IMR-90 (cell line): ENCODE results near the gene ING3. TPM values are rescaled to one million over a fixed set of nuclear protein-coding genes. Genes with fewer than 3 reads are reported as not detected.

ENCODE experiments used
- ATAC-seq: fragments of 200-7000 bp; cut with Tn5 transposase; 2 replicates; pipeline ENCODE4 v1.9.1; 2020; ENCODE audit warnings: low read depth, mild to moderate bottlenecking, moderate library complexity
- BruUV-seq: library from RNA; stranded (reverse); fragments of 400-500 nt; replicated peaks from 2 replicates; lab custom pipeline; 2021; lab: Mats Ljungman, UMichigan
- CTCF ChIA-PET: fragments of 300-600 bp; formaldehyde crosslinking; extraction: SDS; loops from one replicate; lab custom pipeline; 2021; ENCODE audit warnings: antibody characterized with exemption; lab: Yijun Ruan, JAX
- POLR2A ChIA-PET: fragments of 300-600 bp; sonication (Branson Sonifier 250); formaldehyde crosslinking; loops from one replicate; lab custom pipeline; 2022; ENCODE audit warnings: antibody characterized with exemption; ENCODE audit not compliant: unreplicated experiment; lab: Charles Lee
- DNase-seq: peaks from one replicate; pipeline ENCODE4 v3.0.0; 2013
- H2AFZ ChIP-seq: replicated peaks from 2 replicates; pipeline ENCODE3; 2013; ENCODE audit warnings: low read length, mild to moderate bottlenecking; ENCODE audit not compliant: poor library complexity
- H2AK5ac ChIP-seq: 2 replicates; pipeline ENCODE4 v1.6.1; 2013; ENCODE audit warnings: low read depth, low read length, inconsistent platforms
- H2AK9ac ChIP-seq: replicated peaks from 2 replicates; pipeline ENCODE3; 2013; ENCODE audit warnings: mild to moderate bottlenecking, low read depth, low read length, moderate library complexity; ENCODE audit not compliant: poor library complexity
- H2BK120ac ChIP-seq: 2 replicates; pipeline ENCODE4 v1.6.1; 2013; ENCODE audit warnings: low read depth, low read length, inconsistent platforms
- H2BK15ac ChIP-seq: 3 replicates; pipeline ENCODE4 v1.6.1; 2013; ENCODE audit warnings: low read depth, low read length, inconsistent platforms
- H2BK20ac ChIP-seq: 2 replicates; pipeline ENCODE4 v1.6.1; 2013; ENCODE audit warnings: low read depth, mild to moderate bottlenecking, inconsistent platforms, low read length, moderate library complexity
- H2BK5ac ChIP-seq: 2 replicates; pipeline ENCODE4 v1.6.1; 2013; ENCODE audit warnings: mild to moderate bottlenecking, low read depth, low read length, inconsistent platforms; ENCODE audit not compliant: poor library complexity, severe bottlenecking
- H3K14ac ChIP-seq: replicated peaks from 2 replicates; pipeline ENCODE4 v1.6.1; 2013; ENCODE audit warnings: low read depth, low read length, inconsistent platforms
- H3K18ac ChIP-seq: 2 replicates; pipeline ENCODE4 v1.6.1; 2013; ENCODE audit warnings: low read depth, low read length, control low read depth
- H3K23ac ChIP-seq: 2 replicates; pipeline ENCODE4 v1.6.1; 2013; ENCODE audit warnings: low read depth, low read length, inconsistent platforms
- H3K27ac ChIP-seq: 2 replicates; pipeline ENCODE4 v1.5.1; 2013; ENCODE audit warnings: mild to moderate bottlenecking, control low read depth, low read length; ENCODE audit not compliant: insufficient read depth
- H3K27me3 ChIP-seq: 2 replicates; pipeline ENCODE4 v1.6.1; 2013; ENCODE audit warnings: low read length; ENCODE audit not compliant: control insufficient read depth, insufficient read depth
- H3K36me3 ChIP-seq: 2 replicates; pipeline ENCODE4 v1.6.1; 2013; ENCODE audit warnings: low read length, mixed read lengths; ENCODE audit not compliant: control insufficient read depth, insufficient read depth
- H3K4ac ChIP-seq: 2 replicates; pipeline ENCODE4 v1.6.1; 2013; ENCODE audit warnings: low read depth, low read length, inconsistent platforms
- H3K4me1 ChIP-seq: 2 replicates; pipeline ENCODE4 v1.6.1; 2013; ENCODE audit warnings: low read length, mixed read lengths; ENCODE audit not compliant: control insufficient read depth, insufficient read depth
- H3K4me2 ChIP-seq: 2 replicates; pipeline ENCODE4 v1.6.1; 2013; ENCODE audit warnings: low read depth, mild to moderate bottlenecking, control low read depth, low read length, moderate library complexity
- H3K4me3 ChIP-seq: 2 replicates; pipeline ENCODE4 v1.5.1; 2013; ENCODE audit warnings: low read depth, mild to moderate bottlenecking, control low read depth, low read length, moderate library complexity; ENCODE audit not compliant: insufficient read depth
- H3K56ac ChIP-seq: 2 replicates; pipeline ENCODE4 v1.6.1; 2013; ENCODE audit warnings: low read length, inconsistent platforms; ENCODE audit not compliant: insufficient read depth; ENCODE audit errors: extremely low read depth
- H3K79me1 ChIP-seq, 2 experiments: 2 replicates each; pipeline ENCODE4 v1.6.1; 2013; ENCODE audit warnings: low read length in 2 of 2, inconsistent platforms in 1 of 2, low read depth in 1 of 2
- H3K9ac ChIP-seq: 2 replicates; pipeline ENCODE4 v1.6.1; 2013; ENCODE audit warnings: low read depth, low read length, control low read depth
- H3K9me1 ChIP-seq: 2 replicates; pipeline ENCODE4 v1.6.1; 2013; ENCODE audit warnings: low read length, inconsistent platforms; ENCODE audit not compliant: insufficient read depth
- H3K9me3 ChIP-seq: 2 replicates; pipeline ENCODE4 v1.6.1; 2013; ENCODE audit warnings: low read length; ENCODE audit not compliant: control insufficient read depth, insufficient read depth
- H4K20me1 ChIP-seq: 2 replicates; pipeline ENCODE4 v1.6.1; 2013; ENCODE audit warnings: low read length, inconsistent platforms; ENCODE audit not compliant: insufficient read depth
- H4K5ac ChIP-seq: 2 replicates; pipeline ENCODE4 v1.6.1; 2013; ENCODE audit warnings: mild to moderate bottlenecking, low read depth, low read length, control low read depth
- H4K8ac ChIP-seq, 2 experiments: 2 replicates each; pipeline ENCODE4 v1.6.1; 2013; ENCODE audit warnings: low read depth in 2 of 2, low read length in 2 of 2, control low read depth in 1 of 2, inconsistent platforms in 1 of 2
- H4K91ac ChIP-seq: 2 replicates; pipeline ENCODE4 v1.6.1; 2013; ENCODE audit warnings: low read depth, low read length, inconsistent platforms; ENCODE audit not compliant: insufficient read depth
- BHLHE40 ChIP-seq: fragments of 150-350 bp; IDR thresholded peaks from 2 replicates; pipeline ENCODE4 v1.6.1; 2016; ENCODE audit warnings: mild to moderate bottlenecking, low read depth, low read length
- MAFK ChIP-seq: IDR thresholded peaks from 2 replicates; pipeline ENCODE4 v1.6.1; 2012; ENCODE audit warnings: low read depth, low read length, improper control_type of control experiment
- MAZ ChIP-seq: IDR thresholded peaks from 2 replicates; pipeline ENCODE4 v1.6.1; 2012; ENCODE audit warnings: low read depth, mild to moderate bottlenecking, low read length, improper control_type of control experiment, moderate library complexity, borderline replicate concordance
- MXI1 ChIP-seq: IDR thresholded peaks from 2 replicates; pipeline ENCODE4 v1.6.1; 2012; ENCODE audit warnings: low read depth, mild to moderate bottlenecking, low read length, moderate library complexity, borderline replicate concordance
- NFE2L2 ChIP-seq: fragments of 150-350 bp; IDR thresholded peaks from 2 replicates; pipeline ENCODE4 v1.6.1; 2016; ENCODE audit warnings: low read depth, mild to moderate bottlenecking, low read length
- POLR2A ChIP-seq: IDR thresholded peaks from 2 replicates; pipeline ENCODE4 v1.6.1; 2012; ENCODE audit warnings: mild to moderate bottlenecking, low read depth, low read length
- RAD21 ChIP-seq: IDR thresholded peaks from 2 replicates; pipeline ENCODE4 v1.6.1; 2012; ENCODE audit warnings: low read length, improper control_type of control experiment
- RCOR1 ChIP-seq: IDR thresholded peaks from 2 replicates; pipeline ENCODE4 v1.6.1; 2012; ENCODE audit warnings: mild to moderate bottlenecking, low read length, improper control_type of control experiment; ENCODE audit not compliant: insufficient replicate concordance
- RFX5 ChIP-seq: IDR thresholded peaks from 2 replicates; pipeline ENCODE4 v1.8.0; 2012; ENCODE audit warnings: low read depth, mild to moderate bottlenecking, low read length, moderate library complexity
- SMC3 ChIP-seq: fragments of 150-350 bp; IDR thresholded peaks from 2 replicates; pipeline ENCODE4 v1.6.1; 2016; ENCODE audit warnings: low read depth, mild to moderate bottlenecking, antibody characterized with exemption, low read length, moderate library complexity
- USF2 ChIP-seq: fragments of 150-350 bp; IDR thresholded peaks from 2 replicates; pipeline ENCODE4 v1.6.1; 2017; ENCODE audit warnings: mild to moderate bottlenecking, antibody characterized with exemption, low read length, low read depth
- WGBS, 2 experiments: methylation state at CpG; one replicate each; pipeline versions ENCODE4 v1.1.5 to v1.1.7; 2013; ENCODE audit warnings: missing lambda C conversion rate in 2 of 2; ENCODE audit not compliant: insufficient read length in 1 of 2; ENCODE audit errors: extremely low coverage in 2 of 2; 5-methylcytosine and 5-hydroxymethylcytosine counted together
- dilution Hi-C: fragments of 300-500 bp; cut with HindIII; formaldehyde crosslinking; loops from one replicate; pipeline ENCODE4 v1.14.3; 2018; ENCODE audit warnings: low sequenced_read_pairs; ENCODE audit not compliant: unreplicated experiment
- in situ Hi-C: fragments of 300-500 bp; cut with MboI; formaldehyde crosslinking; loops from 3 replicates; pipeline ENCODE4 v1.14.3; 2019; ENCODE audit warnings: low sequenced_read_pairs, inconsistent platforms, mixed read lengths
- intact Hi-C: fragments of 100-400 bp; cut with micrococcal nuclease; formaldehyde crosslinking; loops from 2 replicates; pipeline ENCODE4 v1.10.0; 2022
- polyA plus RNA-seq, 3 experiments: library from polyadenylated mRNA; depleted of rRNA; stranded (reverse); fragments of >200 nt; gene quantifications; 2 replicates each; pipeline ENCODE4 v1.2.3, GENCODE V29; 2012; ENCODE audit warnings: low replicate concordance in 1 of 3
- total RNA-seq: library from RNA; depleted of rRNA; stranded (reverse); fragments of >200 nt; gene quantifications from 2 replicates; pipeline ENCODE4 v1.2.3, GENCODE V29; 2012
- TF ChIP-seq, protein P1 (sequence below): conservative IDR thresholded peaks from 2 replicates; pipeline ENCODE4 v1.5.1; 2012; ENCODE audit warnings: mild to moderate bottlenecking, low read depth, low read length, improper control_type of control experiment
- TF ChIP-seq, protein P2 (sequence below): fragments of 150-350 bp; IDR thresholded peaks from 2 replicates; pipeline ENCODE4 v1.6.1; 2016; ENCODE audit warnings: low read depth, mild to moderate bottlenecking, low read length, moderate library complexity, borderline replicate concordance

ING3 gene
- total and polyA plus RNA-seq, 2 of the 4 experiments (the other 2 are of a cell fraction): 7.2 to 11.3 TPM

DNA sequence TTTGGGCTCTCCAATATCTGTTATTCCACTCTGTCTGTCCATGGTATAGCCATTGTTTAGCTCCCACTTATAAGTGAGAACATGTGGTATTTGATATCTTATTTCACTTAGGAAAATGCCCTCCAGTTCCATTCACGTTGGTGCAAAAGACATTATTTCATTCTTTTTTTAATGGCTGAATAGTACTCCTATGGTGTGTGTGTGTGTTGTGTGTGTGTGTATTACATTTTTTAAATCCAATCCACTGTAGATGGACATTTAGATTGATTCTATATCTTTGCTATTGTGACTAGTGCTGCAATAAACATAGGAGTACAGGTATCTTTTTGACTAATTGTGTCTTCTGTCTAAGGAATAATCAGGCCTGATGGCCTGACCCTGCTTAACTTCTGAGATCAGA, 30.5 kb downstream of the ING3 start:
- H3K14ac ChIP-seq: no peak overlapping the region
- in situ Hi-C loops: loop anchor here (25.0 kb wide), 1 partner anchor 356 kb away; the partner anchor contains the start of gene WNT16

More for the DNA sequence above, 30.5 kb downstream of the ING3 start:
- H3K79me1 ChIP-seq: no peaks in the 10 kb centered on the region; a peak in 1 of 4 replicates
- no peak overlapping the region for H4K5ac ChIP-seq
- H2BK20ac ChIP-seq: no peak overlapping the region
- H3K27ac ChIP-seq: no peak overlapping the region
- H3K18ac ChIP-seq: no peak overlapping the region
- ATAC-seq (no peak), DNase-seq (no peak)
- peaks cover 5% of the 10 kb centered on the region for H3K4me1 ChIP-seq
- ChIA-PET POLR2A (no interaction called here), CTCF (interaction anchor here (1.0 to 1.1 kb wide), 2 partner anchors 9 to 107 kb away, joined by 3 read pairs; no protein-coding TSS in a partner anchor)
- no peak overlapping the region for H3K56ac ChIP-seq
- no peak overlapping the region for H3K4me3 ChIP-seq
- no peak overlapping the region for H3K23ac ChIP-seq
- no peak overlapping the region for H2BK5ac ChIP-seq
- H3K9me1 ChIP-seq: peaks cover 2% of the 10 kb centered on the region; the same call in 1 of the 2 replicates
- no peak overlapping the region for H2AK9ac ChIP-seq
- H3K27me3 ChIP-seq: no peaks in the 10 kb centered on the region
- H2BK15ac ChIP-seq: no peak overlapping the region; the same call in 2 of the 3 replicates
- H2AK5ac ChIP-seq: no peak overlapping the region
- H2AFZ ChIP-seq: no peak overlapping the region
- H3K4me2 ChIP-seq: no peak overlapping the region
- no peak overlapping the region for H2BK120ac ChIP-seq
- H4K20me1 ChIP-seq: no peaks in the 10 kb centered on the region
- no peak overlapping the region for H4K8ac ChIP-seq
- intact Hi-C loops: no loop called here
- dilution Hi-C loops: loop anchor here (25.0 kb wide), 1 partner anchor 106 kb away; no protein-coding TSS in a partner anchor
- no CpG with 5 or more reads among the region's 1 CpG for WGBS, 2 experiments
- TF ChIP-seq, protein P1, sequence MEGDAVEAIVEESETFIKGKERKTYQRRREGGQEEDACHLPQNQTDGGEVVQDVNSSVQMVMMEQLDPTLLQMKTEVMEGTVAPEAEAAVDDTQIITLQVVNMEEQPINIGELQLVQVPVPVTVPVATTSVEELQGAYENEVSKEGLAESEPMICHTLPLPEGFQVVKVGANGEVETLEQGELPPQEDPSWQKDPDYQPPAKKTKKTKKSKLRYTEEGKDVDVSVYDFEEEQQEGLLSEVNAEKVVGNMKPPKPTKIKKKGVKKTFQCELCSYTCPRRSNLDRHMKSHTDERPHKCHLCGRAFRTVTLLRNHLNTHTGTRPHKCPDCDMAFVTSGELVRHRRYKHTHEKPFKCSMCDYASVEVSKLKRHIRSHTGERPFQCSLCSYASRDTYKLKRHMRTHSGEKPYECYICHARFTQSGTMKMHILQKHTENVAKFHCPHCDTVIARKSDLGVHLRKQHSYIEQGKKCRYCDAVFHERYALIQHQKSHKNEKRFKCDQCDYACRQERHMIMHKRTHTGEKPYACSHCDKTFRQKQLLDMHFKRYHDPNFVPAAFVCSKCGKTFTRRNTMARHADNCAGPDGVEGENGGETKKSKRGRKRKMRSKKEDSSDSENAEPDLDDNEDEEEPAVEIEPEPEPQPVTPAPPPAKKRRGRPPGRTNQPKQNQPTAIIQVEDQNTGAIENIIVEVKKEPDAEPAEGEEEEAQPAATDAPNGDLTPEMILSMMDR: no peak
- TF ChIP-seq MXI1: no peak
- TF ChIP-seq RAD21: no peak
- TF ChIP-seq POLR2A: no peak
- TF ChIP-seq RCOR1: no peak
- no peak for TF ChIP-seq SMC3
- TF ChIP-seq NFE2L2: no peak
- TF ChIP-seq USF2: no peak
- no peak for TF ChIP-seq BHLHE40
- TF ChIP-seq, protein P2, sequence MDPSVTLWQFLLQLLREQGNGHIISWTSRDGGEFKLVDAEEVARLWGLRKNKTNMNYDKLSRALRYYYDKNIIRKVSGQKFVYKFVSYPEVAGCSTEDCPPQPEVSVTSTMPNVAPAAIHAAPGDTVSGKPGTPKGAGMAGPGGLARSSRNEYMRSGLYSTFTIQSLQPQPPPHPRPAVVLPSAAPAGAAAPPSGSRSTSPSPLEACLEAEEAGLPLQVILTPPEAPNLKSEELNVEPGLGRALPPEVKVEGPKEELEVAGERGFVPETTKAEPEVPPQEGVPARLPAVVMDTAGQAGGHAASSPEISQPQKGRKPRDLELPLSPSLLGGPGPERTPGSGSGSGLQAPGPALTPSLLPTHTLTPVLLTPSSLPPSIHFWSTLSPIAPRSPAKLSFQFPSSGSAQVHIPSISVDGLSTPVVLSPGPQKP: no peak
- TF ChIP-seq MAFK: no peak
- TF ChIP-seq MAZ: no peak
- no peak for TF ChIP-seq RFX5
- H3K4ac ChIP-seq: no peak overlapping the region
- H4K91ac ChIP-seq: no peak overlapping the region
- BruUV-seq: no TSS peak
- no peaks in the 10 kb centered on the region for H3K36me3 ChIP-seq
- no peak overlapping the region for H3K9ac ChIP-seq
- no peaks in the 10 kb centered on the region for H3K9me3 ChIP-seq
